Astrocyte of the cerebellum (primary cell): Measurements from ENCODE around the gene ARPC2.

Experiments used
- DNase-seq: peaks from one replicate; pipeline ENCODE4 v3.0.0-alpha.2; 2011; ENCODE audit warnings: low read depth
- H3K4me3 ChIP-seq: 2 replicates; pipeline ENCODE4 v1.5.1; 2011; ENCODE audit warnings: mild to moderate bottlenecking, low read depth, low read length, moderate library complexity
- in situ Hi-C: cut with HindIII; loops from 2 replicates; pipeline ENCODE4 v1.10.0; 2017; ENCODE audit warnings: low sequenced_read_pairs
- TF ChIP-seq, protein P1 (sequence below): IDR thresholded peaks from 2 replicates; pipeline ENCODE4 v1.5.1; 2012; ENCODE audit warnings: low read length, low read depth, moderate library complexity, mild to moderate bottlenecking; ENCODE audit errors: missing control alignments

Gene ARPC2

DNA sequence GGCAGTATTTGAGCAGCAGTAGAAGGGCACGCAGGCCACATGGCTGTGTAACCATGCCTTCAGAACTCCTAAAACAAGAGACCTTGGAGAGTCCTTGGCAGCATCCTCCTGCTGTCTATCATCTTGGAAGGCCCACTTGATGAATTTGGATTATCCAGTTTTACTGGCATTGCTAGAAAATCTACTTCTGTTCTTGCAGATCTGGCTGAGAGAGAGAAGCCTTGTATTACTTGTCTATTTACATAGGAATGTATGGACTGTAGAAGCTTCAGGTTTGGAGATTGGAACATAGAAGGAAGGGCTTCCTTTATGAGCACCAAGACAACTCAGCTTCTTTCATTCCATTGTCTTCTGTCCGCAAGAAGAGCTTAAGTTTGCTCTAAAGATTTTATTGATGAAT lies 27.7 kb downstream of the ARPC2 start:
- DNase-seq, result no peak
- in situ Hi-C loops, result no loop called here
- H3K4me3 ChIP-seq, result no peak overlapping the region
- TF ChIP-seq, protein P1, sequence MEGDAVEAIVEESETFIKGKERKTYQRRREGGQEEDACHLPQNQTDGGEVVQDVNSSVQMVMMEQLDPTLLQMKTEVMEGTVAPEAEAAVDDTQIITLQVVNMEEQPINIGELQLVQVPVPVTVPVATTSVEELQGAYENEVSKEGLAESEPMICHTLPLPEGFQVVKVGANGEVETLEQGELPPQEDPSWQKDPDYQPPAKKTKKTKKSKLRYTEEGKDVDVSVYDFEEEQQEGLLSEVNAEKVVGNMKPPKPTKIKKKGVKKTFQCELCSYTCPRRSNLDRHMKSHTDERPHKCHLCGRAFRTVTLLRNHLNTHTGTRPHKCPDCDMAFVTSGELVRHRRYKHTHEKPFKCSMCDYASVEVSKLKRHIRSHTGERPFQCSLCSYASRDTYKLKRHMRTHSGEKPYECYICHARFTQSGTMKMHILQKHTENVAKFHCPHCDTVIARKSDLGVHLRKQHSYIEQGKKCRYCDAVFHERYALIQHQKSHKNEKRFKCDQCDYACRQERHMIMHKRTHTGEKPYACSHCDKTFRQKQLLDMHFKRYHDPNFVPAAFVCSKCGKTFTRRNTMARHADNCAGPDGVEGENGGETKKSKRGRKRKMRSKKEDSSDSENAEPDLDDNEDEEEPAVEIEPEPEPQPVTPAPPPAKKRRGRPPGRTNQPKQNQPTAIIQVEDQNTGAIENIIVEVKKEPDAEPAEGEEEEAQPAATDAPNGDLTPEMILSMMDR, result no peak

DNA sequence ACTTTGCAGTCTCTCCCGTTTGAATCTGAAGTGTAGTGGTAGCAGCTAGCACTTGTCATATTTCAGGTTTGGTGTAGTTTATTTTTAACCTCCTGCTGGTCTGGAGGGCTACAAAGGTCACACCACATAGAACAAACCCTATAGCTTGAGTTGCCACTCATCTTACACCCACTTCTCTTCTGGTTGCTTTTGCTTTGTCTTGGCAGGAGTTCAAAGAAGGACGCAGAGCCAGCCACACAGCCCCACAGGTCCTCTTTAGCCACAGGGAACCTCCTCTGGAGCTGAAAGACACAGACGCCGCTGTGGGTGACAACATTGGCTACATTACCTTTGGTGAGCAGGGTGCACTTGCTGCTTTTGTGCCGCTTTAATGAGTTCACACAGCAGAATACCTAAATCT lies 28.2 kb downstream of the ARPC2 start:
- in situ Hi-C loops, result no loop called here
- TF ChIP-seq, protein P1, result no peak
- no peak for DNase-seq
- H3K4me3 ChIP-seq, result no peak overlapping the region

DNA sequence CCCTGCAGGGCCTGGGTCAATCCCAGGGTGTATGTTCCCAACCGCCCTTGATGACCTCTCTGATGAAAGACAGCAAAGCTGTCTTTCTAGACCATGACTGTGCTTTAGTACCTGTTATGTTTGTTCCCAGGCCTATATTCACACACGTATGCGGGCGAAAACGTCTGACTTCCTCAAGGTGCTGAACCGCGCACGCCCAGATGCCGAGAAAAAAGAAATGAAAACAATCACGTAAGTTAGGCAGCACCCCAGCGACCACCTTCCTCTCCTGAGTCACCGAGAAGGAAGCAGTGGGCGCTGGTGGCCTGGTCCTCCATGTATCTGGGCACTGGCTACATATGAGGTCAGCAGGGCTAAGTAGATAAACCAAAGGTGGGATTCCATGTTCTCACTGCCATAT lies 32.7 kb downstream of the ARPC2 start:
- H3K4me3 ChIP-seq, result no peak overlapping the region
- DNase-seq, result no peak
- in situ Hi-C loops, result no loop called here

DNA sequence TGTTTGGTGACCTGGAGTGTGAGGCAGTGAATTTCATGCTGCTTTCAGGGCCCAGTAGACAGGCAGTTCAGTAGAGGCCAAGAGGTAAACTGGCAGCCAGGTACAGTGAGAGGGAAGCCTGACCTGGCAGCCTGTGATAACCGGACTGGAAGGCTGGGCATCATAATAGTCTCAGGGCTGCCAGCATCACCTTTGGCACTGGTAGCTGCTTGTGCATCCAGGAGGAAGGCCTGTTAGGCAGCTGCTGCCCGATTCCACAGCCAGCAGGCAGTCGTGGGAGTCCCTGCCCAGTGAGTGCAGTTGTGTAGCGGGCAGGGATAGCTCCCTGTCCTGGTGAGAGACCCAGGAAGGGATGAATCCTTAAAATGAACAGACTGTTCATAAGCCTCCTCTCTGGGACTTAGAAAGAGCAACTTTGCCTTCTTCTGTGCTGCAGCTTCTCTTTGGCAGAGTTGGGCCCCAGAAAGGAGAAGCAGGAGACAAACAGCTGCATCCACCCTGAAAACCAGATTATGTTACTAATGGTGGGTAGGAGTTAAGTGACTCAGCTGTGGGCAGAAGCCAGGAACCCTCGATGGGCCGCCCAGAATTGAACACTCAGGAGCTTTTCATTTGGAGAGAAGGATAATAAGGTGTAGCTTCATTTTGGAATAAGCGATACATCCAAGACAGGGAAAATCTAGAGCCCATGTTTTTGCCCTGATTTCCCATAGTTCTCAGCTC lies 35.7 kb downstream of the ARPC2 start:
- TF ChIP-seq, protein P1, result no peak
- in situ Hi-C loops, result no loop called here
- H3K4me3 ChIP-seq, result no peak overlapping the region
- DNase-seq, result no peak

More for the DNA sequence above, 32.7 kb downstream of the ARPC2 start:
- TF ChIP-seq, protein P1, result no peak

DNA sequence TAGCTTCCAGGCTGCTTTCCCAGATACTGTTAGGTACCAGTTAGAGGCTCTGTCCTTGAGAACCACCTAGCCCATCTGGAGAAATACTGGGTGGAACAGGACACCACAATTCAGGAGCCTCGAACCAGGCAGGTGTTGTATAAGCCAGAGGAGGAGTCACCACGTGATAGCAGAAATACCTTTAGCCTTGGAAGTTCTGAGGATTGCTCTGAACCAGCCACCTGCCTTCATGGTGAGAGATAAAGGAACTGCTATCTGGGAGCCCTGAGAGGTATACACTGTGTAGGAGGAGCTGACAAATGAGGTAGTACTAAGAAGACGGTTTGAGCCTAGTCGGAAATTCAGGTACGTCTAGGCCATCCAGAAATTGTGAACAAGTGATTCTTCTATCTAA lies 36.2 kb downstream of the ARPC2 start:
- in situ Hi-C loops, result no loop called here
- DNase-seq, result no peak

DNA sequence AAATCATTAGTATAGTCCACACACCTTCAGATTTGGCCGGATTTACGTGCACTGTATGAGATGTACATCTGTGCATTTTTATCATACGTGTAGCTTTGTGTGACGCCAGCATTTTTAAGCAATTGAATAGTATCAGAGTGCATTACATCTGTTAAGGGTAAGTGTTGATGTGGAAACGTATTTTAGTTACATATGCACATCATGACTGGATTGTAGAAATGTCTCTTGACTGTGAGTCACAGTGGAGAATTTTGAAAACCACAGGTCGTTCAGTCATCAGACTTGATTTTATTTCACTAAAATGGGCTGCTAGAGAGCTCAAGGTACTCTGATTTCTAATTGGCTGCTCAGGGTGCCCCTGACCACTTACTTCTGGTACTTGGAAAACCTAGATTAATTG lies 38.5 kb downstream of the ARPC2 start:
- no peak overlapping the region for H3K4me3 ChIP-seq
- DNase-seq, result no peak
- TF ChIP-seq, protein P1, result no peak
- in situ Hi-C loops, result no loop called here

More for the DNA sequence above, 36.2 kb downstream of the ARPC2 start:
- TF ChIP-seq, protein P1, result no peak
- H3K4me3 ChIP-seq, result no peak overlapping the region
